PFSK-1 (cell line): ENCODE data around the gene RNF31.

Experiments
- FOXP2 ChIP-seq: optimal IDR thresholded peaks from 2 replicates; pipeline ENCODE3; 2011; ENCODE audit warnings: borderline replicate concordance, control low read depth, inconsistent platforms; ENCODE audit not compliant: insufficient read depth; ENCODE audit errors: extremely low read length, extremely low read depth
- POLR2AphosphoS5 ChIP-seq: IDR thresholded peaks from 2 replicates; pipeline ENCODE4 v1.6.1; 2012; ENCODE audit warnings: low read depth, mild to moderate bottlenecking, control low read depth, low read length, moderate library complexity
- SIN3A ChIP-seq: IDR thresholded peaks from 2 replicates; pipeline ENCODE4 v1.6.1; 2012; ENCODE audit warnings: mild to moderate bottlenecking, low read length, moderate library complexity, borderline replicate concordance; ENCODE audit not compliant: insufficient read depth
- TAF1 ChIP-seq: IDR thresholded peaks from 2 replicates; pipeline ENCODE4 v1.6.1; 2012; ENCODE audit warnings: low read length, control low read depth, borderline replicate concordance; ENCODE audit not compliant: insufficient read depth
- TF ChIP-seq, protein P1 (sequence below), 2 experiments: IDR thresholded peaks; 2 replicates each; pipeline versions ENCODE4 v1.6.1 to v1.8.0; 2011 to 2012; ENCODE audit warnings: low read depth in 2 of 2, low read length in 2 of 2, control low read depth in 1 of 2, inconsistent platforms in 1 of 2, mild to moderate bottlenecking in 1 of 2, moderate library complexity in 1 of 2; ENCODE audit not compliant: insufficient read depth in 1 of 2

RNF31 gene

DNA sequence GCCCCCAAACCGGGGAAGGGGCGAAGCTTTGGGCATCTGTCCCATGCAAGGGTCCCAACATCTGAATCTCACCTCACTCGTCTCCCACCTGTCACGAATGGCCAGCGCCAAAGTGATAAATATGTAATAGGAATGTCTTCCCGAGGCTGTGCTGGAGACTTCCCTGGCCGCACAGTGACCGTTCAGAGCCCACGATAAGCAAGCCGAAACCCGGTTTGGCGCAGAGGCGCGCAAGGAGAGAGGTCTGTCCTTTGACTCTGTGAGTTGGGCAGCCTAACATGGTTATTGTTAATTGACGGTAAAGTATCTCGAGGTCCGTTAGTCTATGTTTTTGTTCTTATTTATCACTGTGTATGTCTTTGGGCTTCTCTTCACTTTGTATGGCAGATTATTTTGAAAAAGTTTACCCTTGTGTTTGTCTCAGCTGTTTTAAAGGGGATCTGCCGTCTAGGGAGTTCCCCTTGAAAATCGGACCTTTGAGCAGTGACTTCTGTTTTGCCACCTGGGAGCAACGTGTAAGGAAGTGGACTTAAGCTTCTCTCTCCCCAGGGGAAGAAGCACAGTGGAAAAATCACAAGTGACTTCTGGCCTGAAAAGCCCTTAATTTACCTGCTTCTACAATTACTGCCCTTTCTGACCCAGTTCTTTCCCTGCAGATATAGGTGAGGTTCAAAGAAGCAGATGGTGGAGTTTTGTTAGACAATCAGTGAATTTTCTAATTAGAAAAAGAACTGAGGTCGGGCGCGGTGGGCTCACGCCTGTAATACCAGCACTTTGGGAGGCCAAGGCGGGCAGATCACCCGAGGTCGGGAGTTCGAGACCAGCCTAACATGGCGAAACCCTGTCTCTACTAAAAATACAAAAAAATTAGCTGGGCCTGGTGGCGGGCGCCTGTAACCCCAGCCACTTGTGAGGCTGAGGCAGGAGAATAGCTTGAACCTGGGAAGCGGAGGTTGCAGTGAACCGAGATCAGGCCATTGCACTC, 49.1 kb downstream of the RNF31 start:
- no peak for TF ChIP-seq FOXP2
- no peak for TF ChIP-seq POLR2AphosphoS5
- TF ChIP-seq SIN3A, result no peak
- TF ChIP-seq, protein P1, sequence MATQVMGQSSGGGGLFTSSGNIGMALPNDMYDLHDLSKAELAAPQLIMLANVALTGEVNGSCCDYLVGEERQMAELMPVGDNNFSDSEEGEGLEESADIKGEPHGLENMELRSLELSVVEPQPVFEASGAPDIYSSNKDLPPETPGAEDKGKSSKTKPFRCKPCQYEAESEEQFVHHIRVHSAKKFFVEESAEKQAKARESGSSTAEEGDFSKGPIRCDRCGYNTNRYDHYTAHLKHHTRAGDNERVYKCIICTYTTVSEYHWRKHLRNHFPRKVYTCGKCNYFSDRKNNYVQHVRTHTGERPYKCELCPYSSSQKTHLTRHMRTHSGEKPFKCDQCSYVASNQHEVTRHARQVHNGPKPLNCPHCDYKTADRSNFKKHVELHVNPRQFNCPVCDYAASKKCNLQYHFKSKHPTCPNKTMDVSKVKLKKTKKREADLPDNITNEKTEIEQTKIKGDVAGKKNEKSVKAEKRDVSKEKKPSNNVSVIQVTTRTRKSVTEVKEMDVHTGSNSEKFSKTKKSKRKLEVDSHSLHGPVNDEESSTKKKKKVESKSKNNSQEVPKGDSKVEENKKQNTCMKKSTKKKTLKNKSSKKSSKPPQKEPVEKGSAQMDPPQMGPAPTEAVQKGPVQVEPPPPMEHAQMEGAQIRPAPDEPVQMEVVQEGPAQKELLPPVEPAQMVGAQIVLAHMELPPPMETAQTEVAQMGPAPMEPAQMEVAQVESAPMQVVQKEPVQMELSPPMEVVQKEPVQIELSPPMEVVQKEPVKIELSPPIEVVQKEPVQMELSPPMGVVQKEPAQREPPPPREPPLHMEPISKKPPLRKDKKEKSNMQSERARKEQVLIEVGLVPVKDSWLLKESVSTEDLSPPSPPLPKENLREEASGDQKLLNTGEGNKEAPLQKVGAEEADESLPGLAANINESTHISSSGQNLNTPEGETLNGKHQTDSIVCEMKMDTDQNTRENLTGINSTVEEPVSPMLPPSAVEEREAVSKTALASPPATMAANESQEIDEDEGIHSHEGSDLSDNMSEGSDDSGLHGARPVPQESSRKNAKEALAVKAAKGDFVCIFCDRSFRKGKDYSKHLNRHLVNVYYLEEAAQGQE (IDR thresholded peaks at IDR 0.05; ENCODE audit: insufficient read depth in 1 of 2, low read depth in 2 of 2, low read length in 2 of 2), result no peak
- no peak for TF ChIP-seq TAF1

DNA sequence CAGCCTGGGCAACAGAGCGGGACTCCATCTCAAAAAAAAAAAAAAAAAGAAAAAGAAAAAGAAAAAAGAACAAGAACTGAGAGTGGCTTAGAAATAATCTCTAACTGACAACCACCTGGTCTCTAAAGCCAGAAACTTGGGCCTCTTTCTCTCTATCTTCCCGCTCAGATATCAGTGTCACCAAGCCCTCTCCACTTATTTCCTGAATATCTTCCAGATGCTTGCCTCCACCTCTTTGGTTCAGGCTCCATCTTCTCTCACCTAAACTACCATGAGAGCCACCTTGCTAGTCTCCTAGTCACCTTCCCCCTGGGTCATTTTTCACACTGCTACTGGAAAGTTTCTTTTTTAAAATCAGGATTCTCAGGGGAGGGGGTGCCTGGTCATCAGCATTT, 49.8 kb downstream of the RNF31 start:
- TF ChIP-seq FOXP2 (no peak), POLR2AphosphoS5 (no peak), SIN3A (no peak), TAF1 (no peak)
- TF ChIP-seq, protein P1 (IDR thresholded peaks at IDR 0.05; ENCODE audit: insufficient read depth in 1 of 2, low read depth in 2 of 2, low read length in 2 of 2), result no peak

DNA sequence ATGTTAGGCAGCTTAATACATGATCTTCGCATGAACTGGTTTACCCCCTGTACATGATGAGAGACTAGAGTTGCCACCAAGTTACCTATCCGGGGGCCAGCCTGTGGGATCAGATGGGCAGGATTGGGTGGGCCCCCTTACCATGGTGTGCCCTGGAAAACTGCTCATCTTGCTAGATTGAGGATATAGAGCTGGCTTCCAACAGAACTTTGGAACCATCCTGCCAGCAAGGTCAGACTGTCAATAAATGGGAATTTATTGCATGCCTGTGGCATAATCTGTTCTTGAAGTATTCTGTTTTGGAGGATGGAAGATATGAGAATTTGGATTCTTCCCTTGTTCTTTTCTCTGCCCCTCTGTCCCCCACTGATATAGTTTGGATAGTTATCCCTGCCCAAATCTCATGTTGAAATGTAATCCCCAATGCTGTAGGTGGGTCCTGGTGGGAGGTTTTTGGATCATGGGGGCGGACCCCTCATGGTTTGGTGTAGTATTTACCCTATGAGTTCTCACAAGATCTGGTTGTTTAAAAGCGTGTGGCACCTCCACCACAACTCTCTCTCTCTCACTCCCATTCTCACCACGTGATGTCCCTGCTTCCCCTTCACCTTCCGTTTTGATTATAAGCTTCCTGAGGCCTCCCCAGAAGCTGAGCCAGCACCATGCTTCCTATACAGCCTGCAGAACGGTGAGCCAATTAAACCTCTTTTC, 51.7 kb downstream of the RNF31 start:
- TF ChIP-seq SIN3A (no peak), POLR2AphosphoS5 (no peak)
- TF ChIP-seq, protein P1 (IDR thresholded peaks at IDR 0.05; ENCODE audit: insufficient read depth in 1 of 2, low read depth in 2 of 2, low read length in 2 of 2), result no peak

DNA sequence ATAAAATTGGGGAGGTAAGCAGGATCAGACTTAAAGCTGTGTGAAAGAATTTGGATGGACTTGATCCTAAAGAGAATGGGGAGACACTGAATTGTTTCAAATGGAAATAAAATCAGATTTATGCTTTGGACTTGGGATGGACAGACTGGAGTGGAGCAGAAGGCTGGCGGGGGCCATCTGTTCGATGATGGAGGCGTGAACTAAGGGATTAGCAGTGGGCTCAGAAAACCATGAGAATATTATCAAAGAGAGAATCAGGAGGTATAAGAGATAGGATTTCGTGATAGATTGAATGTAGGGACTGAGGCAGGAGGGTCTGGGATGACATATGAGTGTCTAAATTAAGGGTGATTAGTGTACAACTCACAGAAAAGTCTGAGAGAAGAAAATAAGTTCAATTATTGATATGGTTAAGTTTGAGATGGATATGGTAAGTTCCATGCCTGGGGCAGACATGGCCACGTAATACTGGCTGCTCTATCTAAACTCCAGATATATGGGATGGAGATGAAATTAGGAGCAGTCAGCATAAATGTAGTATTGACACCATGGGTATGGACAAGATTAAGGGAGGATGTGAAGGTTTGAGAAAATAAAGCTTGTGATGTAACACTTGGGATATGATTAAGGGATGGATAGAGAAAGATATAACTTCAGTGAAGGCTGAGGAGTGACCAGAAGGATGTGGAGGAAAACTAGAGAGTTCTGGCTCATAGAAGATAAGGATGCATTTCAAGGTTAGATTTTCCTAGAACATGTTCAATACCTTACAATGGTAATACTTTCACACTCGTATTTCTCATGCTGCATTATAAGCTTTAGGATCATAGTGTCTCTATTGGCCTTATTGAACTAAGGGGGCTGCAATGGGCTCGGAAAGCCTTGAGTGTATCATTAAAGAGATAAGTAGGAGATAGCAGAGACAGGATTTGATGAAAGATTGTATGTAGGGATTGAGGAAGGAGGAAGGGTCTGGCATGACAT, 57.2 kb downstream of the RNF31 start:
- TF ChIP-seq, protein P1 (IDR thresholded peaks at IDR 0.05; ENCODE audit: insufficient read depth in 1 of 2, low read depth in 2 of 2, low read length in 2 of 2), result no peak
- TF ChIP-seq FOXP2 (no peak), SIN3A (no peak), TAF1 (no peak), POLR2AphosphoS5 (no peak)
